LNCaP clone FGC (cell line): Measurements from ENCODE around the gene PLCB1.
"Not testable (repeated sequence)": the region's sequence is repeated elsewhere in the genome, so short reads cannot be mapped to it uniquely, and the experiment has no call there.

ENCODE experiments used
- DNase-seq: peaks from one replicate; pipeline ENCODE4 v3.0.0-alpha.2; 2011; ENCODE audit warnings: low read depth
- H3K4me3 ChIP-seq: 2 replicates; pipeline ENCODE4 v1.5.1; 2011; ENCODE audit warnings: mild to moderate bottlenecking, low read depth, low read length, control low read depth
- TF ChIP-seq, protein P1 (sequence below): IDR thresholded peaks from 2 replicates; pipeline ENCODE4 v1.5.1; 2012; ENCODE audit warnings: mild to moderate bottlenecking; ENCODE audit not compliant: control insufficient read depth, insufficient read depth; ENCODE audit errors: extremely low read depth

Gene PLCB1

DNA sequence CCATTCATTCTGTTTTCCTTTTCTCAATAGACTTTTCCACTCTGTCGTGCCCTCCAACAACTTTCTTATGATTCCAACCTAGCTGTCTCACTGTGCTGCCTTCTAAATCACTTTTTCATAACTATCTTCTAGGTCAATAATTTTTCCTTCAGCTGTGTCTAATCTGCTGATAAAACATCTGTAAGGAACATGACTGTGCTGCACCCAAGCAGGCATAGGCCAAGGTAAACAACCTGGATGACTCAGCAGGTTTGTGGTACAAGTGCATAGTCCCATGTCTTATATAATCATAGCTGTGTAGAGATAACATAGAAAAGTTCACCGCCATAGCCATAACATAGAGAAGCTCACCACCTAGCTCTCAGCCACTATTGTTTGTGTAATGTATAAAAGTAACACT is 332.3 kb downstream of the PLCB1 start:
- TF ChIP-seq, protein P1, sequence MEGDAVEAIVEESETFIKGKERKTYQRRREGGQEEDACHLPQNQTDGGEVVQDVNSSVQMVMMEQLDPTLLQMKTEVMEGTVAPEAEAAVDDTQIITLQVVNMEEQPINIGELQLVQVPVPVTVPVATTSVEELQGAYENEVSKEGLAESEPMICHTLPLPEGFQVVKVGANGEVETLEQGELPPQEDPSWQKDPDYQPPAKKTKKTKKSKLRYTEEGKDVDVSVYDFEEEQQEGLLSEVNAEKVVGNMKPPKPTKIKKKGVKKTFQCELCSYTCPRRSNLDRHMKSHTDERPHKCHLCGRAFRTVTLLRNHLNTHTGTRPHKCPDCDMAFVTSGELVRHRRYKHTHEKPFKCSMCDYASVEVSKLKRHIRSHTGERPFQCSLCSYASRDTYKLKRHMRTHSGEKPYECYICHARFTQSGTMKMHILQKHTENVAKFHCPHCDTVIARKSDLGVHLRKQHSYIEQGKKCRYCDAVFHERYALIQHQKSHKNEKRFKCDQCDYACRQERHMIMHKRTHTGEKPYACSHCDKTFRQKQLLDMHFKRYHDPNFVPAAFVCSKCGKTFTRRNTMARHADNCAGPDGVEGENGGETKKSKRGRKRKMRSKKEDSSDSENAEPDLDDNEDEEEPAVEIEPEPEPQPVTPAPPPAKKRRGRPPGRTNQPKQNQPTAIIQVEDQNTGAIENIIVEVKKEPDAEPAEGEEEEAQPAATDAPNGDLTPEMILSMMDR = no peak
- no peak overlapping the region for H3K4me3 ChIP-seq
- DNase-seq = no peak

DNA sequence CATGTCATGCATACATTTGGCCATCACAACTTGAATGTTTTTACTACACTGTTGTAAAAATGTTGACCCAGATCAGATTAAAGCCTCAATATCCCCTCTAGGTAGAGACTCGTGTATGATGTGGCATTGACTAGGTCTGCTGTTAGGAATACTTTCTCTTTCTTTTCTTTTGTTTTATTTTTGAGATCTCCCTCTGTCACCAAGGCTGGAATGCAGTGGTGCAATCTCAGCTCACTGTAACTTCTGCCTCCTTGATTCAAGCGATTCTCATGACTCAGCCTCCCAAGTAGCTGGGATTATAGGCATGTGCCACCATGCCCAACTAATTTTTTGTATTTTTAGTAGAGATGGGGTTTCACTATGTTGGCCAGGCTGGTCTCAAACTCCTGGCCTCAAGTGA is 334.7 kb downstream of the PLCB1 start:
- not testable (repeated sequence) for DNase-seq, H3K4me3 ChIP-seq

DNA sequence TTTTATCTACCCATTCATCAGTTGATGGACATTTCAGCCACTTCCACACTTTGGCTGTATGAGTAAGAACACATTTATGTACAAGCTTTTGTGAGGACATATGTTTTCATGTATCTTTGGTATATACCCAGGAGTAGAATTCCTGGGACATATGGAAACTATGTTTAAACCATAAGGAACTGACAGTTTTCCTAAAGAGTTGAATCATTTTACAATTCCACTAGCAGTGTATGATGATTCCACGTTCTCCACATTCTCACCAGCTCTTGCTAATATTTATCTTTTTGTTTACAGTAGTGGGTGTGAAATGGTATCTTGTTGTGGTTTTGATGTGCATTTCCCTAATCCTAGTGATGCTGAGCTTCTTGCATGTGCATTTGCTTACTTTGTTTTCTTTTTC is 338.1 kb downstream of the PLCB1 start:
- H3K4me3 ChIP-seq = no peak overlapping the region
- no peak for DNase-seq
- TF ChIP-seq, protein P1 = no peak

DNA sequence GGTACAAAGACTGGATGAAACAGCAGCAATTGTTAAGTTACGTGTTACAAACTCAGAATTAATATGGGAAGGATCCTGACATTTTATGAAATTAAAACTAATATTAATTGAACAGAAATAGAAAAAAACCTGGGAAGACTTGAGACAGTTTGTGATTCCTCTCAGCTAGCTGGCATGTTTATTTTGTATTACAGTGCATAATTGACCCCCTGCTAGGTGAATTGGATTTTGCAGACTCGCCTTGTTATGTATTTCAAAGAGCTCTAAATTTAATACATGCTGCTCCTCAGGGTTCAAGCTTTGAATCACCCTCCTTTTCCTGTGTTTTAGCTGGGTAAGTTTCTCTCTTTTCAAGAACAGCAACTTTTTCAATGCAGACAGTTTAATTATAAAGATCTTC is 339.4 kb downstream of the PLCB1 start:
- TF ChIP-seq, protein P1 = no peak
- no peak overlapping the region for H3K4me3 ChIP-seq
- no peak for DNase-seq

DNA sequence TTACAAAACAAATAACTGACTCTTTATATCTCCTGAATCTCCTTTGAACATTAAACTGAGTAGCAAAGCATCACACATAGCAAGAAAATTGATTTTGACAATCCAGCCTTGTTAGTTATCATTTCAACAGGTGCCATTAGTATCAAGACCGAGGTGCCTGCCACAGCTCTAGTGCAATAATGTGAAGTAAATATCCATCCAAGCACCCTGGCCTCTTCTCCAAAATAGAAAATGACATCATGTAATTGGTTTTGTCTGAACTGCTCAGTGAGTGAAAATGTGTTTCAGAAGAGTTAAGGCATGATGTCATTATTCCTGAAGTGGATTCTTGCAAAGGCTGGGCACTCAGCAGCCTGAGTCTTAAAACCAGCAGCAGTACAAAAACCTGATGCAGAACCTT is 341.4 kb downstream of the PLCB1 start:
- no peak for DNase-seq
- H3K4me3 ChIP-seq = no peak overlapping the region
- TF ChIP-seq, protein P1 = no peak

DNA sequence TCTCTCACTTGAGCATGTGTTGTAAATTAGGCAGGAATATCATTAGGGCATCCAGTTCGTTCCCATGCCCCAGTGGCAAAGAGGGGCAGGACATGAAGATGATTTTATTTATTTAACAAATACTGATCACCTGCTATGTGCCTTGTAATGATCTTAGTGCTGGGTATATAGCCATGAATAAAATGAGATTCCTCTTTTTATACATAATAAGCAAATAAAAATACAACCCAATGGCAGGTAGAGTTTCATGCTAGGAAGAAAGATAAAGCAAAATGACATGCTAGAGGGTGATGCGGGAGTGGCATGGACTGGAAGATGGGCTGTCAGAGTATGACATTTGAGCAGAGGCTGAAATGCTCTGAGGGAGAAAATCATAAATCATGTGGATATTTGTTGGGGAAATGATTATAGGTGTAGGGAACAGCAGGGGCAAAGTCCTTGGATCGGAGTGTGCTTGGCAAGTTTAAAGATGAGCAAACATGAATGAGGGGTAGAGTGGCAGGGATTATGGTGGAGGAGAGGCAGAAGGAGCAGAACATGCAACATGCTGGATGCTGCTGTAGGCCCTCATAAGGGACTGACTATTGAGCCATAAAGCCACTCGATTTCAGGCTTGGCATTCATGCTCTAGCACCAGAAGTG is 342.1 kb downstream of the PLCB1 start:
- H3K4me3 ChIP-seq = no peak overlapping the region
- DNase-seq = no peak
- TF ChIP-seq, protein P1 = no peak

DNA sequence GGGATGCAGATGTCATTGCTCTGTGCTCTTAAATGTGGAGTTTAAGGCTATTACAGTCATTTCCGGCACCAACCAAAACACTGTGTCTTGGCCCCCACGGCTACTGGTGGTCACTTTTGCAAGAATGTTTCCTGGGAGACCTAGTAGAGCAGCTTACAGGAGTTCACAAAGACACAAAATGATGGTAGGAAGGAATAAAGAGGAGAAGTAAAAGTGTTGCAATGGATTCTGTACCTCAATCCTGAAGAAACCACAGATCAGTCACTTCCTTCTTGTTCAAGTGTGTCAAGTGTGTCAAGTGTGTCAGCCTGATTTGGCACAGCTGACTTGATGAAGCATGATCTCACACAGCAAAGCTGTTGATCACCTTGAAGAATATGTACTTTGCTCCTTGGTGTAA is 344.0 kb downstream of the PLCB1 start:
- TF ChIP-seq, protein P1 = no peak
- DNase-seq = no peak
- H3K4me3 ChIP-seq = no peak overlapping the region

DNA sequence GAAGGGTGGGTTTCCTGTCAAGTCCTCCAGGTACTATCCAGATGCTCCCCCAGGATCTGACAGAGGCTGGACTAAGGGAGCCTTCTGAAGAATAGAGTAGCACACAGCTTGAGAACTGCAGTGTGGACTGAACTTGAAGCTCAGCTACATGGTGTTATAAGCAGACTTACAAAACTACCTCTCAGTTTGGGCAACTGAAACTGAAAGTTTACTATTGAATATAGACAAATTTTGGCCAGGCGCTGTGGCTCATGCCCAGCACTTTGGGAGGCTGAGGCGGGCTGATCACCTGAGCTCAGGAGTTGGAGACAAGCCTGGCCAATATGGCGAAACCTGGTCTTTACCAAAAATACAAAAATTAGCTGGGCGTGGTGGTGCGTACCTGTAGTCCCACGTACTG is 348.5 kb downstream of the PLCB1 start:
- TF ChIP-seq, protein P1 = no peak
- no peak overlapping the region for H3K4me3 ChIP-seq

More for the DNA sequence above, 348.5 kb downstream of the PLCB1 start:
- no peak for DNase-seq
